Germinal center (tissue), 1 donor: ENCODE measurements around the gene TRIM47.
A peak's percentile ranks its signal among the peaks of the same experiment; 100 is the strongest.

Source experiments
- DNase-seq: peaks from one replicate; pipeline ENCODE4 v3.0.0; 2012; ENCODE audit warnings: mixed read lengths, low spot score

Gene TRIM47

GRCh38 chr17:75846692-75847613 lies 31.4 kb downstream of the TRIM47 start:
- DNase-seq = no peak

- DNase-seq = no peak
Observed at GRCh38 chr17:75845933-75846691, 32.3 kb downstream of the TRIM47 start.

- peak; percentile 89 for DNase-seq
Observed at GRCh38 chr17:75845058-75845711, 33.2 kb downstream of the TRIM47 start.

- DNase-seq = no peak
Observed at GRCh38 chr17:75844530-75845057, 33.8 kb downstream of the TRIM47 start.

GRCh38 chr17:75843577-75844529 lies 34.5 kb downstream of the TRIM47 start, which contains the start of gene UNC13D:
Gene UNC13D (minus strand): TSS chr17:75844404. CDS start chr17:75844337, 67 bp downstream.
- peak; percentile 69 for DNase-seq

GRCh38 chr17:75842963-75843576 lies 35.3 kb downstream of the TRIM47 start:
- DNase-seq = no peak

- DNase-seq = no peak
Observed at GRCh38 chr17:75842411-75842810, 36.0 kb downstream of the TRIM47 start.

- DNase-seq = no peak
Observed at GRCh38 chr17:75840799-75841164, 37.6 kb downstream of the TRIM47 start.

GRCh38 chr17:75839942-75840798 lies 38.2 kb downstream of the TRIM47 start:
- DNase-seq = no peak

- DNase-seq = no peak
Observed at GRCh38 chr17:75838410-75838809, 40.0 kb downstream of the TRIM47 start.

GRCh38 chr17:75837899-75838298 lies 40.5 kb downstream of the TRIM47 start:
- DNase-seq = no peak

GRCh38 chr17:75836605-75837004 lies 41.8 kb downstream of the TRIM47 start:
- no peak for DNase-seq

GRCh38 chr17:75835654-75835987 lies 42.8 kb downstream of the TRIM47 start:
- DNase-seq = no peak

- DNase-seq = no peak
Observed at GRCh38 chr17:75834928-75835653, 43.3 kb downstream of the TRIM47 start.

- no peak for DNase-seq
Observed at GRCh38 chr17:75834279-75834920, 44.0 kb downstream of the TRIM47 start.

- no peak for DNase-seq
Observed at GRCh38 chr17:75832652-75833400, 45.6 kb downstream of the TRIM47 start.

GRCh38 chr17:75832164-75832651 lies 46.2 kb downstream of the TRIM47 start:
- no peak for DNase-seq
